ENCODE data around the gene THOC6.

- no peak for TF ChIP-seq POLR2A (IDR thresholded peaks at IDR 0.05)
- TF ChIP-seq, protein P1, sequence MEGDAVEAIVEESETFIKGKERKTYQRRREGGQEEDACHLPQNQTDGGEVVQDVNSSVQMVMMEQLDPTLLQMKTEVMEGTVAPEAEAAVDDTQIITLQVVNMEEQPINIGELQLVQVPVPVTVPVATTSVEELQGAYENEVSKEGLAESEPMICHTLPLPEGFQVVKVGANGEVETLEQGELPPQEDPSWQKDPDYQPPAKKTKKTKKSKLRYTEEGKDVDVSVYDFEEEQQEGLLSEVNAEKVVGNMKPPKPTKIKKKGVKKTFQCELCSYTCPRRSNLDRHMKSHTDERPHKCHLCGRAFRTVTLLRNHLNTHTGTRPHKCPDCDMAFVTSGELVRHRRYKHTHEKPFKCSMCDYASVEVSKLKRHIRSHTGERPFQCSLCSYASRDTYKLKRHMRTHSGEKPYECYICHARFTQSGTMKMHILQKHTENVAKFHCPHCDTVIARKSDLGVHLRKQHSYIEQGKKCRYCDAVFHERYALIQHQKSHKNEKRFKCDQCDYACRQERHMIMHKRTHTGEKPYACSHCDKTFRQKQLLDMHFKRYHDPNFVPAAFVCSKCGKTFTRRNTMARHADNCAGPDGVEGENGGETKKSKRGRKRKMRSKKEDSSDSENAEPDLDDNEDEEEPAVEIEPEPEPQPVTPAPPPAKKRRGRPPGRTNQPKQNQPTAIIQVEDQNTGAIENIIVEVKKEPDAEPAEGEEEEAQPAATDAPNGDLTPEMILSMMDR (IDR thresholded peaks at IDR 0.05), result no peak
Measured at GRCh38 chr16:2974319-2975056, 49.3 kb upstream of the THOC6 start.
